Natural killer cell (primary cell): ENCODE results near the gene RLN3. TPM values are rescaled to one million over a fixed set of nuclear protein-coding genes. Genes with fewer than 3 reads are reported as not detected.

Source experiments
- ATAC-seq, 3 donors: fragments of 150-1000 bp in 2 of 3; fragments of 200-7000 bp in 1 of 3; cut with Tn5 transposase; 1 replicate in 1 of 3; 2 replicates in 2 of 3; pipeline ENCODE4 v1.10.0; 2021; ENCODE audit warnings: mild to moderate bottlenecking in 2 of 3, moderate library complexity in 2 of 3
- DNase-seq, 2 donors: peaks; one replicate each; pipeline versions ENCODE4 v3.0.0 to v3.0.0-alpha.2; 2013 to 2021; ENCODE audit warnings: mixed read lengths in 1 of 2
- H3K27ac ChIP-seq: one replicate; pipeline ENCODE4 v1.5.1; 2013; ENCODE audit warnings: mild to moderate bottlenecking, low read length
- H3K27me3 ChIP-seq: one replicate; pipeline ENCODE4 v1.6.1; 2013; ENCODE audit warnings: low read length; ENCODE audit not compliant: control insufficient read depth, insufficient read depth
- H3K36me3 ChIP-seq: one replicate; pipeline ENCODE4 v1.6.1; 2013; ENCODE audit warnings: low read length; ENCODE audit not compliant: control insufficient read depth, insufficient read depth
- H3K4me1 ChIP-seq: one replicate; pipeline ENCODE4 v1.6.1; 2013; ENCODE audit warnings: low read length; ENCODE audit not compliant: control insufficient read depth, insufficient read depth
- H3K4me3 ChIP-seq: one replicate; pipeline ENCODE4 v1.5.1; 2013; ENCODE audit warnings: low read length
- H3K9me3 ChIP-seq: one replicate; pipeline ENCODE4 v1.6.1; 2013; ENCODE audit warnings: low read length; ENCODE audit not compliant: control insufficient read depth, insufficient read depth
- H3K27ac Mint-ChIP-seq, 2 donors: one replicate each; pipeline ENCODE4 v1.8.0; 2022; ENCODE audit warnings: mild to moderate bottlenecking in 2 of 2, mixed read lengths in 2 of 2, moderate library complexity in 1 of 2
- H3K27me3 Mint-ChIP-seq, 2 donors: one replicate each; pipeline ENCODE4 v1.8.0; 2022; ENCODE audit warnings: low read depth in 2 of 2, mixed read lengths in 2 of 2
- H3K36me3 Mint-ChIP-seq: one replicate; pipeline ENCODE4 v1.8.0; 2022; ENCODE audit warnings: mixed read lengths
- H3K4me1 Mint-ChIP-seq, 2 donors: one replicate each; pipeline ENCODE4 v1.8.0; 2022; ENCODE audit warnings: mixed read lengths in 2 of 2
- H3K4me3 Mint-ChIP-seq: one replicate; pipeline ENCODE4 v1.8.0; 2022; ENCODE audit warnings: mild to moderate bottlenecking, moderate library complexity, mixed read lengths
- H3K9me3 Mint-ChIP-seq, 2 donors: one replicate each; pipeline ENCODE4 v1.8.0; 2022; ENCODE audit warnings: mixed read lengths in 2 of 2
- CTCF ChIP-seq: fragments of 200-600 bp; IDR thresholded peaks from one replicate; pipeline ENCODE4 v1.8.0; 2022; ENCODE audit warnings: antibody characterized with exemption
- WGBS: methylation state at CpG from one replicate; pipeline ENCODE4 v1.1.7; 2013; ENCODE audit warnings: missing lambda C conversion rate; ENCODE audit not compliant: insufficient coverage; 5-methylcytosine and 5-hydroxymethylcytosine counted together
- intact Hi-C: fragments of 100-400 bp; cut with micrococcal nuclease; formaldehyde crosslinking; loops from one replicate; pipeline ENCODE4 v1.14.2; 2022
- total RNA-seq, 4 donors: library from RNA; stranded (reverse); fragments of 120-200 nt in 1 of 4; gene quantifications; one replicate each; pipeline versions ENCODE4 v1.2.3 to v1.2.4, GENCODE V29; 2013 to 2022

Gene RLN3
- total RNA-seq, 3 donors from 2014 or later (not counting 1 experiment from before 2014, with no cell fraction given), result not detected

GRCh38 chr19:14059652-14060155 is 31.8 kb downstream of the RLN3 start:
- H3K27ac Mint-ChIP-seq, result no peak overlapping the region
- H3K4me1 Mint-ChIP-seq, result peaks cover 9 to 15% of the 10 kb centered on the region in 2 donors
- TF ChIP-seq CTCF, result no peak
- DNase-seq, result no peak
- Histone ChIP-seq H3K27me3 (peaks cover 20% of the 10 kb centered on the region), H3K4me1 (peaks cover 21% of the 10 kb centered on the region), H3K4me3 (no peak overlapping the region), H3K27ac (no peak overlapping the region), H3K36me3 (no peaks in the 10 kb centered on the region), H3K9me3 (no peaks in the 10 kb centered on the region)
- no peaks in the 10 kb centered on the region for H3K36me3 Mint-ChIP-seq
- peaks cover 20 to 30% of the 10 kb centered on the region in 2 donors for H3K27me3 Mint-ChIP-seq
- H3K9me3 Mint-ChIP-seq, result no peaks in the 10 kb centered on the region
- H3K4me3 Mint-ChIP-seq, result no peak overlapping the region
- intact Hi-C loops, result no loop called here
- 61% methylated on average over 7 of the region's 8 CpGs for WGBS
- no peak for ATAC-seq

- ATAC-seq, result no peak
These were observed 33.3 kb downstream of the RLN3 start for GRCh38 chr19:14061081-14061749.

GRCh38 chr19:14061751-14062557 is 34.0 kb downstream of the RLN3 start, which contains the start of gene PALM3:
Gene PALM3 (minus strand): TSS chr19:14062076. CDS start chr19:14061980, 96 bp downstream.
- H3K27me3 Mint-ChIP-seq, result peaks cover 20 to 34% of the 10 kb centered on the region in 2 donors
- peaks cover 20% of the 10 kb centered on the region for H3K27me3 ChIP-seq
- WGBS, result 78% methylated on average over 19 of the region's 19 CpGs

More at GRCh38 chr19:14061081-14061749, 33.3 kb downstream of the RLN3 start:
- 62% methylated on average over 7 of the region's 9 CpGs for WGBS
- intact Hi-C loops, result no loop called here
- no peaks in the 10 kb centered on the region for H3K9me3 Mint-ChIP-seq
- Histone ChIP-seq H3K36me3 (no peaks in the 10 kb centered on the region), H3K4me3 (no peak overlapping the region), H3K27me3 (peaks cover 20% of the 10 kb centered on the region), H3K4me1 (peaks cover 21% of the 10 kb centered on the region), H3K27ac (no peak overlapping the region), H3K9me3 (no peaks in the 10 kb centered on the region)
- no peak overlapping the region for H3K4me3 Mint-ChIP-seq
- peaks cover 20 to 30% of the 10 kb centered on the region in 2 donors for H3K27me3 Mint-ChIP-seq
- H3K4me1 Mint-ChIP-seq, result peaks cover 9 to 15% of the 10 kb centered on the region in 2 donors
- H3K36me3 Mint-ChIP-seq, result no peaks in the 10 kb centered on the region
- no peak overlapping the region for H3K27ac Mint-ChIP-seq
- no peak for TF ChIP-seq CTCF
- no peak for DNase-seq

More at GRCh38 chr19:14061751-14062557, 34.0 kb downstream of the RLN3 start, which contains the start of gene PALM3:
- Histone ChIP-seq H3K36me3 (no peaks in the 10 kb centered on the region), H3K4me1 (peaks cover 21% of the 10 kb centered on the region), H3K9me3 (no peaks in the 10 kb centered on the region), H3K4me3 (no peak within 1 kb of the TSS), H3K27ac (no peak within 1 kb of the TSS)
- no peak for TF ChIP-seq CTCF
- Mint-ChIP-seq H3K4me1 (peaks cover 9 to 15% of the 10 kb centered on the region in 2 donors), H3K4me3 (no peak within 1 kb of the TSS), H3K9me3 (no peaks in the 10 kb centered on the region), H3K36me3 (no peaks in the 10 kb centered on the region), H3K27ac (no peak within 1 kb of the TSS)
- DNase-seq (no peak), ATAC-seq (no peak)
- intact Hi-C loops, result no loop called here
